ENCODE results near the gene NDUFB2. TPM values are rescaled to one million over a fixed set of nuclear protein-coding genes. Genes with fewer than 3 reads are reported as not detected.
A peak's percentile ranks its signal among the peaks of the same experiment; 100 is the strongest.

The NDUFB2 gene
- total and polyA plus RNA-seq, 2 of the 13 experiments (the other 11 are each of a cell fraction or from before 2014, with no cell fraction given): 206 to 221 TPM

- TF ChIP-seq PRDM4 (CRISPR knock-in tag; IDR thresholded peaks at IDR 0.05; ENCODE audit: borderline replicate concordance): 0 out of 2 replicates have a peak, but pooled peaks have one; percentile 29
- TF ChIP-seq ZNF512B (CRISPR knock-in tag; IDR thresholded peaks at IDR 0.05; ENCODE audit: borderline replicate concordance): no peak
- peak; percentile 89 for TF ChIP-seq FOXC1 (CRISPR knock-in tag; IDR thresholded peaks at IDR 0.05; ENCODE audit: borderline replicate concordance)
- TF ChIP-seq ZNF709 (CRISPR knock-in tag; IDR thresholded peaks at IDR 0.05): no peak; the same call in none of the 2 replicates
- TF ChIP-seq ZBTB7B (CRISPR knock-in tag; IDR thresholded peaks at IDR 0.05): peak; percentile 72
- TF ChIP-seq CTCF (CRISPR knock-in tag; IDR thresholded peaks at IDR 0.05): no peak
- no peak for TF ChIP-seq ATM (IDR thresholded peaks at IDR 0.05; ENCODE audit: borderline replicate concordance)
- peak; percentile 84 for TF ChIP-seq POLR2AphosphoS5 (IDR thresholded peaks at IDR 0.05; ENCODE audit: low read depth, low read length)
- no peak for TF ChIP-seq ZBTB2 (CRISPR knock-in tag; IDR thresholded peaks at IDR 0.05; ENCODE audit: low read depth)
- peak; percentile 49; the same call in 1 of the 2 replicates for TF ChIP-seq KLF6 (CRISPR knock-in tag; IDR thresholded peaks at IDR 0.05)
- TF ChIP-seq ZNF550 (CRISPR knock-in tag; IDR thresholded peaks at IDR 0.05; ENCODE audit: borderline replicate concordance): no peak; the same call in 1 of the 2 replicates
- TF ChIP-seq ZFP62 (CRISPR knock-in tag; IDR thresholded peaks at IDR 0.05): no peak
- no peak for TF ChIP-seq SP1 (IDR thresholded peaks at IDR 0.05)
- no peak for TF ChIP-seq SP1 (CRISPR knock-in tag; IDR thresholded peaks at IDR 0.05)
- TF ChIP-seq NCOA5 (CRISPR knock-in tag; IDR thresholded peaks at IDR 0.05): 0 out of 2 replicates have a peak, but pooled peaks have one; percentile 20
- TF ChIP-seq ZNF253 (CRISPR knock-in tag; IDR thresholded peaks at IDR 0.05; ENCODE audit: borderline replicate concordance): no peak
- TF ChIP-seq ATRX (CRISPR knock-in tag; IDR thresholded peaks at IDR 0.05; ENCODE audit: borderline replicate concordance): no peak
- 0 out of 2 replicates have a peak, but pooled peaks have one; percentile 50 for TF ChIP-seq MTF2 (CRISPR knock-in tag; IDR thresholded peaks at IDR 0.05; ENCODE audit: borderline replicate concordance)
- no peak for TF ChIP-seq ZNF484 (CRISPR knock-in tag; IDR thresholded peaks at IDR 0.05; ENCODE audit: borderline replicate concordance, low read depth)
- no peak for TF ChIP-seq PREB (CRISPR knock-in tag; IDR thresholded peaks at IDR 0.05)
Observed at GRCh38 chr7:140696680-140697446, at the start of gene NDUFB2 (continued).
